VCaP (cell line): ENCODE results near the gene TPTE2.

Source experiments
- H3K27ac ChIP-seq: fragments of 450-650 bp; 2 replicates; pipeline ENCODE4 v1.5.1; 2017
- CTCF ChIP-seq: fragments of 450-650 bp; conservative IDR thresholded peaks from 2 replicates; pipeline ENCODE4 v1.5.1; 2017; ENCODE audit warnings: mild to moderate bottlenecking, moderate library complexity

TPTE2 gene

GRCh38 chr13:19597523-19597922, 36.2 kb upstream of the TPTE2 start:
- TF ChIP-seq CTCF = no peak
- H3K27ac ChIP-seq = no peak overlapping the region

GRCh38 chr13:19596960-19597361, 35.6 kb upstream of the TPTE2 start:
- no peak overlapping the region for H3K27ac ChIP-seq
- TF ChIP-seq CTCF = no peak

GRCh38 chr13:19596086-19596485, 34.8 kb upstream of the TPTE2 start:
- TF ChIP-seq CTCF = no peak
- H3K27ac ChIP-seq = no peak overlapping the region

- no peak overlapping the region for H3K27ac ChIP-seq
- TF ChIP-seq CTCF = no peak
Observed at GRCh38 chr13:19592657-19593180, 31.4 kb upstream of the TPTE2 start.

- no peak for TF ChIP-seq CTCF
- no peak overlapping the region for H3K27ac ChIP-seq
Observed at GRCh38 chr13:19591864-19592263, 30.5 kb upstream of the TPTE2 start.

GRCh38 chr13:19590423-19590822, 29.1 kb upstream of the TPTE2 start:
- TF ChIP-seq CTCF = no peak
- H3K27ac ChIP-seq = no peak overlapping the region

- TF ChIP-seq CTCF = no peak
- no peak overlapping the region for H3K27ac ChIP-seq
Observed at GRCh38 chr13:19589312-19589711, 28.0 kb upstream of the TPTE2 start.
